Glutamatergic neuron (in vitro differentiated cells): Measurements from ENCODE around the gene APOC3. TPM values are rescaled to one million over a fixed set of nuclear protein-coding genes. Genes with fewer than 3 reads are reported as not detected.

Source experiments
- DNase-seq: peaks from one replicate; pipeline ENCODE4 v3.0.0; 2022
- H3K27ac Mint-ChIP-seq: one replicate; pipeline ENCODE4 v1.8.0; 2020; ENCODE audit warnings: mild to moderate bottlenecking, mixed read lengths, inconsistent platforms; ENCODE audit not compliant: unreplicated experiment
- H3K27me3 Mint-ChIP-seq: one replicate; pipeline ENCODE4 v1.8.0; 2020; ENCODE audit warnings: mild to moderate bottlenecking, moderate library complexity, mixed read lengths, inconsistent platforms; ENCODE audit not compliant: unreplicated experiment
- H3K36me3 Mint-ChIP-seq: one replicate; pipeline ENCODE4 v1.8.0; 2020; ENCODE audit warnings: mild to moderate bottlenecking, mixed read lengths, inconsistent platforms; ENCODE audit not compliant: unreplicated experiment
- H3K4me1 Mint-ChIP-seq: one replicate; pipeline ENCODE4 v1.8.0; 2020; ENCODE audit warnings: mild to moderate bottlenecking, low read depth, mixed read lengths, inconsistent platforms; ENCODE audit not compliant: unreplicated experiment
- H3K4me3 Mint-ChIP-seq: one replicate; pipeline ENCODE4 v1.8.0; 2020; ENCODE audit warnings: mild to moderate bottlenecking, mixed read lengths, inconsistent platforms; ENCODE audit not compliant: unreplicated experiment
- H3K9me3 Mint-ChIP-seq: one replicate; pipeline ENCODE4 v1.8.0; 2020; ENCODE audit warnings: mild to moderate bottlenecking, moderate library complexity, mixed read lengths, inconsistent platforms; ENCODE audit not compliant: unreplicated experiment
- total RNA-seq: library from RNA; stranded (reverse); fragmentation: NEBNext Ultra II Directional; extraction: Animal tissue kit (Norgen Biotek cat#: 25700); gene quantifications from one replicate; pipeline ENCODE4 v1.2.1, GENCODE V29; 2021; ENCODE audit not compliant: unreplicated experiment
- TF ChIP-seq, protein P1 (sequence below): fragments of 200-600 bp; sonication (generic); IDR thresholded peaks from one replicate; pipeline ENCODE4 v1.5.0; 2021; ENCODE audit not compliant: partially characterized antibody, unreplicated experiment

The APOC3 gene
- total RNA-seq, 1 donor from 2014 or later = not detected

- Mint-ChIP-seq H3K27me3 (peaks cover 3% of the 10 kb centered on the region), H3K27ac (no peak overlapping the region), H3K4me1 (peaks cover 3% of the 10 kb centered on the region), H3K36me3 (no peaks in the 10 kb centered on the region), H3K4me3 (no peak overlapping the region), H3K9me3 (no peaks in the 10 kb centered on the region)
- no peak for DNase-seq
- TF ChIP-seq, protein P1, sequence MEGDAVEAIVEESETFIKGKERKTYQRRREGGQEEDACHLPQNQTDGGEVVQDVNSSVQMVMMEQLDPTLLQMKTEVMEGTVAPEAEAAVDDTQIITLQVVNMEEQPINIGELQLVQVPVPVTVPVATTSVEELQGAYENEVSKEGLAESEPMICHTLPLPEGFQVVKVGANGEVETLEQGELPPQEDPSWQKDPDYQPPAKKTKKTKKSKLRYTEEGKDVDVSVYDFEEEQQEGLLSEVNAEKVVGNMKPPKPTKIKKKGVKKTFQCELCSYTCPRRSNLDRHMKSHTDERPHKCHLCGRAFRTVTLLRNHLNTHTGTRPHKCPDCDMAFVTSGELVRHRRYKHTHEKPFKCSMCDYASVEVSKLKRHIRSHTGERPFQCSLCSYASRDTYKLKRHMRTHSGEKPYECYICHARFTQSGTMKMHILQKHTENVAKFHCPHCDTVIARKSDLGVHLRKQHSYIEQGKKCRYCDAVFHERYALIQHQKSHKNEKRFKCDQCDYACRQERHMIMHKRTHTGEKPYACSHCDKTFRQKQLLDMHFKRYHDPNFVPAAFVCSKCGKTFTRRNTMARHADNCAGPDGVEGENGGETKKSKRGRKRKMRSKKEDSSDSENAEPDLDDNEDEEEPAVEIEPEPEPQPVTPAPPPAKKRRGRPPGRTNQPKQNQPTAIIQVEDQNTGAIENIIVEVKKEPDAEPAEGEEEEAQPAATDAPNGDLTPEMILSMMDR = no peak
Observed at GRCh38 chr11:116793772-116794097, 36.0 kb upstream of the APOC3 start.

GRCh38 chr11:116794851-116795250, 34.9 kb upstream of the APOC3 start:
- no peak for DNase-seq
- peaks cover 3% of the 10 kb centered on the region for H3K4me1 Mint-ChIP-seq
- no peaks in the 10 kb centered on the region for H3K36me3 Mint-ChIP-seq
- no peak overlapping the region for H3K27ac Mint-ChIP-seq
- no peaks in the 10 kb centered on the region for H3K27me3 Mint-ChIP-seq
- TF ChIP-seq, protein P1 = no peak
- H3K9me3 Mint-ChIP-seq = no peaks in the 10 kb centered on the region
- no peak overlapping the region for H3K4me3 Mint-ChIP-seq

- H3K4me1 Mint-ChIP-seq = no peaks in the 10 kb centered on the region
- no peaks in the 10 kb centered on the region for H3K36me3 Mint-ChIP-seq
- H3K27ac Mint-ChIP-seq = no peak overlapping the region
- no peaks in the 10 kb centered on the region for H3K9me3 Mint-ChIP-seq
- no peak overlapping the region for H3K4me3 Mint-ChIP-seq
- TF ChIP-seq, protein P1 = no peak
- no peaks in the 10 kb centered on the region for H3K27me3 Mint-ChIP-seq
- no peak for DNase-seq
Observed at GRCh38 chr11:116796548-116796947, 33.2 kb upstream of the APOC3 start.

GRCh38 chr11:116797816-116798215, 31.9 kb upstream of the APOC3 start:
- Mint-ChIP-seq H3K36me3 (no peaks in the 10 kb centered on the region), H3K27ac (no peak overlapping the region), H3K9me3 (no peaks in the 10 kb centered on the region), H3K27me3 (no peaks in the 10 kb centered on the region), H3K4me1 (no peaks in the 10 kb centered on the region), H3K4me3 (no peak overlapping the region)
- DNase-seq = no peak
- TF ChIP-seq, protein P1 = no peak

DNA sequence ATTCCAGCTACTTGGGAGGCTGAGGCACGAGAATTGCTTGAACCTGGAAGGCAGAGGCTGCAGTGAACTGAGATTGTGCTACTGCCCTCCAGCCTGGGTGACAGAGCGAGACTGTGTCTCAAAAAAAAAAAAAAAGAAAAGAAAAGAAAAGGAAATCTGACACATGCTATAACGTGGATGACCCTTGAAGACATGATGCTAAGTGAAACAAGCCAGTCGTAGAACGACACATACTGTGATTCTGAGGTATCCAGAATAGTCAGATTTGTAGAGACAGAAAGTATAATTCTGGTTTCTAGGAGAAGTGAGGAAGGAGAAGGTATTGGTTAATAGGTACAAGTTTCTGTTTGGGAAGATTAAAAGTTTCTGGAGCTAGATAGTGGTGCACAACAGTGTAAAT, 31.3 kb upstream of the APOC3 start:
- Mint-ChIP-seq H3K4me1 (no peaks in the 10 kb centered on the region), H3K36me3 (no peaks in the 10 kb centered on the region), H3K4me3 (no peak overlapping the region), H3K27ac (no peak overlapping the region), H3K27me3 (no peaks in the 10 kb centered on the region), H3K9me3 (no peaks in the 10 kb centered on the region)
- TF ChIP-seq, protein P1 = no peak
- no peak for DNase-seq
